SK-N-SH treated with all-trans-retinoic acid at 6 μM for 48 hours (cell line): Measurements from ENCODE around the gene EMD.

Source experiments
- ATAC-seq: fragments of 200-7000 bp; cut with Tn5 transposase; 3 replicates; pipeline ENCODE4 v1.9.1; 2020; ENCODE audit warnings: mild to moderate bottlenecking, moderate library complexity
- BACH2 ChIP-seq: fragments of 250-450 bp; sonication (Bioruptor Pico); IDR thresholded peaks from 2 replicates; pipeline ENCODE4 v1.9.0; 2021; ENCODE audit warnings: mild to moderate bottlenecking, borderline replicate concordance
- CSRNP3 ChIP-seq: fragments of 250-450 bp; sonication (Bioruptor Pico); IDR thresholded peaks from 2 replicates; pipeline ENCODE4 v1.5.1; 2021; ENCODE audit warnings: mild to moderate bottlenecking, moderate library complexity
- ESRRG ChIP-seq: fragments of 250-450 bp; sonication (Bioruptor Pico); IDR thresholded peaks from 2 replicates; pipeline ENCODE4 v1.6.1; 2021; ENCODE audit warnings: mild to moderate bottlenecking
- OSR1 ChIP-seq: fragments of 250-450 bp; sonication (Bioruptor Pico); IDR thresholded peaks from 2 replicates; pipeline ENCODE4 v1.8.0; 2022; ENCODE audit warnings: moderate library complexity, mild to moderate bottlenecking, inconsistent platforms
- PATZ1 ChIP-seq: fragments of 250-450 bp; sonication (Bioruptor Pico); IDR thresholded peaks from 2 replicates; pipeline ENCODE4 v1.8.0; 2020; ENCODE audit warnings: mild to moderate bottlenecking, moderate library complexity, borderline replicate concordance
- POU6F1 ChIP-seq: fragments of 250-450 bp; sonication (Bioruptor Pico); IDR thresholded peaks from 2 replicates; pipeline ENCODE4 v1.8.0; 2021; ENCODE audit warnings: low read depth, mild to moderate bottlenecking, moderate library complexity, borderline replicate concordance
- SNAI2 ChIP-seq: fragments of 250-450 bp; sonication (Bioruptor Pico); IDR thresholded peaks from 2 replicates; pipeline ENCODE4 v1.5.0; 2020; ENCODE audit warnings: mild to moderate bottlenecking, moderate library complexity
- TCF4 ChIP-seq: fragments of 250-450 bp; sonication (Bioruptor Pico); IDR thresholded peaks from 2 replicates; pipeline ENCODE4 v1.8.0; 2021; ENCODE audit warnings: mild to moderate bottlenecking, moderate library complexity, borderline replicate concordance
- TOX ChIP-seq: fragments of 250-450 bp; sonication (Bioruptor Pico); IDR thresholded peaks from 2 replicates; pipeline ENCODE4 v1.8.0; 2021; ENCODE audit warnings: mild to moderate bottlenecking, moderate library complexity, borderline replicate concordance
- ZC3H10 ChIP-seq: fragments of 250-450 bp; sonication (Bioruptor Pico); IDR thresholded peaks from 2 replicates; pipeline ENCODE4 v1.5.1; 2021; ENCODE audit warnings: mild to moderate bottlenecking, moderate library complexity
- ZFP3 ChIP-seq: fragments of 250-450 bp; sonication (Bioruptor Pico); IDR thresholded peaks from 2 replicates; pipeline ENCODE4 v1.5.0; 2020; ENCODE audit warnings: mild to moderate bottlenecking, moderate library complexity
- TF ChIP-seq, protein P1 (sequence below): fragments of 250-450 bp; sonication (Bioruptor Pico); IDR thresholded peaks from 2 replicates; pipeline ENCODE4 v1.5.0; 2020; ENCODE audit warnings: mild to moderate bottlenecking, moderate library complexity

EMD gene

DNA sequence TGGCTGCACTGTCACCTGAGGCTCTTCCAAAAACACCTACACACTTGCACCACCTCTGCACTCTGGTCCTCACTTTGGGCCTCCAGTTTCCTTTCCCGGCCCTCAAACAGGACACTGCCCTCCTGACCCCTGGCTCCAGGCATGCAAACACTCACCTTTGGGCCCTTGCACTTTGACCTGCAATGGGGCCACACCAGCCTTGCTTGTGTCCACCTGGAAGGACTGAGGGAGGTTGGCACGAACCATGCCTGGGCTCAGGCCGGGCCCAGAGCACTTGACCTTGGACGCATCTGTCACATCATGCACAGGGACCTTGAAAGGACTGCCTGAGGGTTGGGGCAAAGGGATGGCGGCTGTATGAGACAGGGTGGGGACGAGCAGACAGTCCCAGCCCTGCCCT lies 20.3 kb upstream of the EMD start:
- no peak for ATAC-seq
- no peak for TF ChIP-seq TCF4 (CRISPR knock-in tag)
- no peak for TF ChIP-seq PATZ1
- TF ChIP-seq TOX (CRISPR knock-in tag) = no peak

GRCh38 chrX:154359362-154360154 lies 19.5 kb upstream of the EMD start:
- TF ChIP-seq ZFP3 (no peak), ESRRG (CRISPR knock-in tag) (no peak), SNAI2 (no peak), CSRNP3 (CRISPR knock-in tag) (no peak)
- TF ChIP-seq, protein P1, sequence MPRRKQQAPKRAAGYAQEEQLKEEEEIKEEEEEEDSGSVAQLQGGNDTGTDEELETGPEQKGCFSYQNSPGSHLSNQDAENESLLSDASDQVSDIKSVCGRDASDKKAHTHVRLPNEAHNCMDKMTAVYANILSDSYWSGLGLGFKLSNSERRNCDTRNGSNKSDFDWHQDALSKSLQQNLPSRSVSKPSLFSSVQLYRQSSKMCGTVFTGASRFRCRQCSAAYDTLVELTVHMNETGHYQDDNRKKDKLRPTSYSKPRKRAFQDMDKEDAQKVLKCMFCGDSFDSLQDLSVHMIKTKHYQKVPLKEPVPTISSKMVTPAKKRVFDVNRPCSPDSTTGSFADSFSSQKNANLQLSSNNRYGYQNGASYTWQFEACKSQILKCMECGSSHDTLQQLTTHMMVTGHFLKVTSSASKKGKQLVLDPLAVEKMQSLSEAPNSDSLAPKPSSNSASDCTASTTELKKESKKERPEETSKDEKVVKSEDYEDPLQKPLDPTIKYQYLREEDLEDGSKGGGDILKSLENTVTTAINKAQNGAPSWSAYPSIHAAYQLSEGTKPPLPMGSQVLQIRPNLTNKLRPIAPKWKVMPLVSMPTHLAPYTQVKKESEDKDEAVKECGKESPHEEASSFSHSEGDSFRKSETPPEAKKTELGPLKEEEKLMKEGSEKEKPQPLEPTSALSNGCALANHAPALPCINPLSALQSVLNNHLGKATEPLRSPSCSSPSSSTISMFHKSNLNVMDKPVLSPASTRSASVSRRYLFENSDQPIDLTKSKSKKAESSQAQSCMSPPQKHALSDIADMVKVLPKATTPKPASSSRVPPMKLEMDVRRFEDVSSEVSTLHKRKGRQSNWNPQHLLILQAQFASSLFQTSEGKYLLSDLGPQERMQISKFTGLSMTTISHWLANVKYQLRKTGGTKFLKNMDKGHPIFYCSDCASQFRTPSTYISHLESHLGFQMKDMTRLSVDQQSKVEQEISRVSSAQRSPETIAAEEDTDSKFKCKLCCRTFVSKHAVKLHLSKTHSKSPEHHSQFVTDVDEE (CRISPR knock-in tag) = no peak

GRCh38 chrX:154360155-154360713 lies 18.9 kb upstream of the EMD start:
- TF ChIP-seq TOX (CRISPR knock-in tag) = no peak
- TF ChIP-seq, protein P1 (CRISPR knock-in tag) = no peak
- no peak for TF ChIP-seq BACH2 (CRISPR knock-in tag)
- no peak for TF ChIP-seq POU6F1 (CRISPR knock-in tag)
- no peak for TF ChIP-seq CSRNP3 (CRISPR knock-in tag)
- no peak for TF ChIP-seq OSR1
- no peak for TF ChIP-seq ZFP3
- no peak for TF ChIP-seq ZC3H10 (CRISPR knock-in tag)
- TF ChIP-seq, all 23 proteins: peak for 0
- ATAC-seq = no peak

More at GRCh38 chrX:154359362-154360154, 19.5 kb upstream of the EMD start:
- ATAC-seq = no peak
